HG03060 (cell line): Measurements from ENCODE around the gene DHRS1.

Experiments
- ATAC-seq: cut with Tn5 transposase; IDR thresholded peaks from one replicate; pipeline ENCODE4 v1.9.1; 2021; ENCODE audit warnings: low read depth, moderate number of reproducible peaks; ENCODE audit not compliant: unreplicated experiment

The DHRS1 gene

DNA sequence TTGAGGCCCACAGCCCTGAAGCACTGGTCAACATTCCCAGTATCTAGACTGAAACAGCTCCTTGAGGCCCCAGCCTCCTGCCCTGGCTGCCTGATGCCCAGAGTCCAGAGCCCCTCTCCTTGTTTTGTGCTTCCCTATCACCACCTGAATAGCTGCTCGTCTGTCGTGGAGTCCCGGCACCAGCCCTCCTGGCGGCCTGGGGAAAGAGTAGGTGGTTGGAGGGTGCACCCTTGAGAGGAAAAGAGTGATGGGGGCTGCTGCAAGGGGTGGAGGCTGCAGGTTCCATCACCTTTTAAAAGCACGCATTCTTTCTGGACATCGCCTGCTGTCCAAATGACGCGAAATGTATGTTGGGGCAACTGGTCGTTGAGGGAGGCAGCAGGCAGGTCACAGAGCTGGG, 31.4 kb downstream of the DHRS1 start:
- ATAC-seq = no peak

DNA sequence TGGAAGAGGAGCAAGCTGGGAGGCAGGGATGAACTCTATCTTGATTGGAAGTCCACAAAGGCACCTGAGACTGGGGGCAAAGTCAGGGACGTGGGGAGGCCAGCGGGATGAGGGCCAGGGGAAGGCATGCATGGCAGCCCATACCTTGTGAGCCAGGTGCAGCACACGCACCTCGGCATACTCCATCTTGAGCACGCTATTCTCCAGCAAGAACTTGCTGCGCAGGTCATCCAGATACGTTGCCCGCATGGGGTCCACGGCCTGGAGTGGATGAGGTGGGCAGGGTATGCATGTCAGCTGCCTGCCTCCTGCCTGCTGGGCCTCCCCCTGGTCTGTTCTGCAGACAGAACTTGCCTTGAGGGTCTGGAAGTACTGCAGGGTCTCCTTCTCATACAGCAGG, 32.1 kb downstream of the DHRS1 start:
- ATAC-seq = no peak

DNA sequence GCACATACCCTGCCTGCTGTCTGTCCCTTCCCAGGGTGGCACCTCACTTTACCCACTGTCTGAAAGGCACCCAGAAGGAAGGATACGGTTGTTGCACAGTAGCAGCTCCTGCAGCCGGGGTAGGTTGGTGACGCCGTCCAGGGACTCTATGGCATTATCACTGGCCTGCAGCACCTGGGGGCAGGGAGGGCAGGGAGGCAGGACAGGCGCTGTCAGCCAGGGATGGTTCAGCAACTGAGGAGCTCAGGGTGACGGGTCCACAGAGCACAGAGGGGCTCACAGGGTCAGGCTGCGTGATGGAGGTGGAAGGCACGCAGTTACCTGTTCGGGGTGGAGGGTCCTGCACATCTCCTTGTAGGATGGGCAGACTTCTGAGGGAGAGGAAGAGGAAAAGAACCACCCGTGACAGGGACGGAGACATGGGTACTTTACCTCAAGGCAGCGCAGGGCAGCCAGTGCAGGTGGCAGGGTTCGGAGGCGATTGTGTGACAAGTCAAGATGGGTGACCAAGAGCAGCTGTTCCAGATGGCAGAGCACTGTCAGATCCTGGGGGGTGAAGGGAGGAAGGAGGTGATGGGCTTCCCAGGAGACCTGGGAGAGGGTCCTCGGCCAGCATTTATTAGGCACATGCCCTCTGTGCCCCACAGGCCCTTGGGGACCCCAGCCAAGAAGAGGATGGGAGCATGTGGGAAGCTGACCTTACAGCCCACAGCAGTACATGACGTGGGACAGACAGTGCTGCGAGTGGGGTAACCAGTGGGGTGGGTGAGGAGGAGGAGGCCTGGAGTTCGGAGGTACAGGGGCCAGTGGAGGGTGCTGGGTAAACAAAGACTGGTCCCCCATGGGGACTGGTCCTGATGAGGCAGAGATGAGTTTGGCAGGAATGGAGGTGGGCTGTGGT, 33.0 kb downstream of the DHRS1 start:
- ATAC-seq = no peak

DNA sequence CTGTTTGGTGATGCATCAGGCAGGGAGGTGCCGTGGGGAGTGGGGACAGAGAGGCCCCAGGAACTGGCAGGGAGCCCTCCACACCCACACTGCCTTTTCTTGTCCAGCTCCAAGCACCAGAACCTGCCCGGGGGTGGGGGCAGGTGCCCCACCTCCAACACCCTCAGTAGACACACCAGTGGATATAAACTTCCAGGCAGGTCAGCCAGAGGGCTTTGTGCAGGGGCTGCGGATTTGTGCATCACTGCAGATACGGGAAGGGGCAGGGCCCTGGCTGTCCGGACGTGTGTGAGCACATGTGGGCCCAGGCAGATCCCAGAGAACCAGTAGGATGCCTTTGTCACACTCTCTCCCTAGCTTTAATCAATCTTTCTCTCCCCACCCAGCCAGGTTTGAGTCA, 35.3 kb downstream of the DHRS1 start:
- no peak for ATAC-seq

DNA sequence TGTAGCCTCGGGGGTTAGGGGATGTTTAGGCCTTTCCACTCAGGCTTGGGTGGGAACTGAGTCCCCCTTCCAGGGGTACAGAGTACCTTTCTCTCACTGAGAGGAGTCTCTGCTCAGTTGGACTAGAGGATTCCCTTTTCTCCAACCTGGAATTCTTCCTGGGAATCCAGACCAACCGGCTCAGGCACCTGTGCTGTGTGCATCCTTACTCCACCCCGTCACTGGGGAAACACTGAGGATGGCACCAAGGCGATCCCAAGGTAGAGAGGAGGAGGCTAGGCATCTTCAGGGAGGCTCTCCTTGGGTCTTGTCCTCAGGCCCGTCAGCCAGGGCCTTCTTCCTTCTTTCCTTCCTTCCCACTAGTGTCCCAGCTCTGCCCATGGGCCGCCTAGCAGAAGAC, 35.7 kb downstream of the DHRS1 start:
- no peak for ATAC-seq

DNA sequence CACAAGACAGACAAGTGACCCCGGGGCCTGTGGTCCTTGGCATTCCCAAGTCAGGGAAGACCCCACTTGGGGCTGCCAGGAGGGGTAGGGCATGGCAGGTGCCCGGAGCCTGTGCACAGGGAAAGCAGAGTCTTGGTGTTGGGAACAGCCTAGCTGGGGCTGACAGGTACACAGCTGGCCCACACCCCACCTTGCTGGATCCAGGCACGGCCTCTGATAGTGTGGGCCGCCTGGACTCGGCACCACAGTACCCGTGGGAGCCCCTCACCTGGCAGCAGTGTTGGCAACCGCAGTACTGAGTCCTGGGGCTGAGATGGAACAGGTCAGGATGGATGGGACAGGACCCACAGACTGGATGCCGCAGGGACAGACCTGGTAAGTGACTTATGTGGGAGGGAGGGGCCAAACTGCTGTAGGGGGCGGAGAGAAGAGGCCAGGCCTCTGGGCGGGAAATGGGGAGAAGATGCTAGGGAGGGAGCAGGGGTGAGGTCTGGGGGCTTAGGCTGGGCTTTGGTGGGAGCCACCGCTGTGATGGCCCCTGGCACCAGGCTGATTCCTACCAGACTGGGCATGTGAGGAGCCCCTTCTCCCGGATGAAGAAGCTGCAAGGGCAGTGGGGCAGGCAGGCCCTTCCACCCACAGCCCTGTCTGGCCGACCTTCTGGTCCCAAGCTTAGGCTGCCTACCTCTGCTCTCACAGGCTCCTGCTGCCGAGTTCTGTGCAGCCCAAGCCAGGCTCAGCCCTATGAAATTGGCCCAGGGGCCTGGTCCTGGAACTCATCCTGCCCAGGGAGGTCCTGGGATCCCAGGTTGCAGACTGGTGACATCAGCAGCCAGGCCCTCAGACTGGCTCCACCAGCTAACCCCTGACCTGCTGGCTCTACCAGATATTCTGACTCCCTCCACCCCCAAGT, 36.5 kb downstream of the DHRS1 start, which contains the start of gene TGM1:
TSS of gene TGM1 (minus strand) at position 357 of the 913 bp plus-strand sequence. CDS start 825 bp downstream, outside the sequence.
- ATAC-seq = no peak

DNA sequence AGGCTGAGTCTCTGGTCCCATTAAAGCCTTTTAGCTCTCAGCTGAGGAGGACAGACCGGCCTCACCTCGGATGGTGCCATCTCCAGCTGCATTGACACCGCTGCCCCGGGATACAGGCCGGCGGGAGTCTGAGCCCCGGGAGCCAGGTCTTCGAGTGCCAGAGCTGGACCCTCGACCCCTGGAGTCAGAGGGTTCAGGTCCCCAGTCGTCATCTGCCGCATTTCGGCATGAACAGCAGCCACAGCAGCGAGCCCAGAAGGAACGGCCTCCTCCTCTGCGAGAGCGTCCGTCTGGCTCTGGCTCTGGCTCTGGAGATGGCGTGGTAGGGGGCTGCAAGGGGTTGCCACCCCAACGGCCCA, 37.6 kb downstream of the DHRS1 start:
- ATAC-seq = no peak

DNA sequence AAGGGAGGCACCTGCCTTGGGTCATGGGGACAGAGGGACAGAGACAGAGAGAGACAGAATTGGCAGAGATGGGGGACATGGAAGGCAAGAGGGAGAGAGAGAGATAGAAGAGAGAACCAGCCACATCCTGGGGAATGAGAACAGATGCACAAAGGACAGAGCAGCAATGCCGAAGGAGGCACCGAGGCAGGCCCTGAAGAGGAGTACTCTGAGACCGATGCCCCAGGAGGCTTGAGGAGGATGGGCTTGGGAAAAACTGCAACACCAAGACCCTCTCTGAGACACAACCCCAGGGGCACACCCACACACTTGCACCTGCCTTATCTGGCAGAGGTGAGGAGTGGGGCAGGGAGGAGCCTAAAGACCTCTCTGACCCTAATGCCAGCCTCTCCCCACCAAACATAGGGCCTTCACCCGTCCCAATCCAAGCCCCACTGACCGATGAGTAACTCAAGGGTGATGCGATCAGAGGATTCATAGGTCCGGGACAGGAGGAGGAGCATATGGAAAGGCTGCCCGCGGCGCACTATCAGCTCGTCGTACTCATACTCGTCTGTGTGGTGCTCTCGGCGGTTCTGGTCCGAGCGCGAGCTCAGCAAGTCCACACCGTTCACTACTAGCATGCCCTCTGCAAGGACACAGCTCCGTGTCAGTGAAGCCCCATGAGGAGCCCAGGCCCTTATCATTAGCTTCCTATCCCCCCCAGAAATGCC, 38.2 kb downstream of the DHRS1 start:
- no peak for ATAC-seq

DNA sequence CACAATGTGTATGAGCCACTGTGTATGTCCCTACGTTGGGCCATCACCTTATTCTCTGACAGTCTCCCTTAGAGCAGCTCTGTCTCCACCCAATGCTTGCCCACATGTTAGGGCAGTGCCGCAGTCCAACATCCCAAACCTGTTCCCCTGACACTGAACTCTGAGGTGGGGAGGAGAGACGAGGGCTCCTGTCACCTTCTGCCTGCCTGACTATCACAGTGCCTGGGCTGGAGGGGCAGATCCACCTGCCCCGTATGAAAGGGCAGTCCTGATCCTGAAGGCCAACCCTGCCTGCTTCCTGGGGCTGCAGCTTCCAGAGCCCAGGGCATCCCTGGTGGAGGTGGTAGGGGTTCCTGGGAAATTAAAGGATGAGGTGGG, 38.8 kb downstream of the DHRS1 start:
- ATAC-seq = no peak

DNA sequence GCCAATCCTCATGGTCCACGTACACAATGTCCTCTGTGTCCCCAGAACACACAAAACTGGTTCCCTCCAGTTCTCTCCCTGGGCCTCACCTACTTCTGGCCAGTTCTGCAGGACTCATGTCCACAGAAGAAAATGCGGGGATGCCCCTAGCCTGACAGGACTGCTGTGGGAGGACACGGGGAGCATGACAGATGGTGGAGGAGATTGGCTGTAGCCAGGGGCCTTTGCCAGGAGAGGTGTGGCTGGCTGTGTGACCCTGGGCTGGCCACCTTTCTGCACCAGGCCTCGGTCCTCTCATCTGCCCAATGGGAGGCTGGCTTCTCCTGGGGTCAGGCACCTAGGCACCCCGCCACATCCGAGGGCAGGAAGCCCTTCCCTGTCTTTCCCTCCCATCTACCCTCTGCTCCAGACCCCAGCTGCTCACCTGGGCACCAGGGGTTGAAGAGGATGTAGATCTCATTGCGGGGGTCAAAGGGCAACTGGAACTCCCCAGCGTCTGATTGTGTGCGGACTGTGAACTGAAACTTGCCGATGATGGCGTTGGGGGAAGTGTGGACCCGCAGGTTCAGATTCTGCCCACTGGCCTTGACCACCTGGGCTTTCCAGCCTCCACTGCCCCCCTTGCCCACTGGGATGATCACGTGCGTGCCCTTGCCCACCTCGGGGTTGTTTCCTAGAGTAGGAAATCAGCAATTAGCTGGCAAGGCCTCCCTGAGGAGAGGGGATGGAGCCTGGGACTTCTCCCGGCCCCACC, 39.4 kb downstream of the DHRS1 start:
- no peak for ATAC-seq

DNA sequence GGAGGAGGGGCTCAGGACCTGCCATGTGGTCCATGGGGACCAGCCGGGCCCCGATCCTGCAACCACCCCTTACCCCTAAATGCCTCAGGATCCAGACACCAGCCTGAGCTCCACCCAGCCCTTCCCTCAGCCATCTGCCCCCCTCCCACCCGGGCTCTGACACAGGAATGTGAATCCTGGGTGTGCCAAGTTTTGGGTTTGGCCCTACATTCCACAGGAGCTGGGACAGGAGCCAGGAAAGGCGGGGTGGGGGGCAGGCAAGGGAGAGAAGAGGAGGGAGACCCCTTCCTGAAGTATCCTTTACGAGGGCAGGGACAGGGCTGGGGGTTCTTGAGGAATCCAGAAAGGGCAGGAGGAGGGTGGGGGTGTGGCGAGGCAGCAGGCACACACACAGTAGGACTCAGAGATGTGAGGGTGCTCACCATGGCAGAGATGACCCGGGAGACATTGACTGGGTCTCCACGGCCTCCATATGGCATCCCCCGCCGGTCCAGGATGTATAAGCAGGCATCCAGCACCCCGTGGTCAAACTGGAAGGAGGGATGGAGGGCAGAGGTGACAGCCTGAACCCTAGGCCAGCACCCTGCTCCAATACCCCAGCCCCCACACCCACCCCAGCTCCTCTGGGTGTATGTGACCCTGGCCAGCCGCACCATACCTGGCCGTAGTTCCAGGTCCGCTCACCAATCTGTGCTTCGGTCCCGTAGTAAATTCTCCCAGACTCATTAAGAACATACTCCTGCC, 40.1 kb downstream of the DHRS1 start:
- ATAC-seq = no peak

DNA sequence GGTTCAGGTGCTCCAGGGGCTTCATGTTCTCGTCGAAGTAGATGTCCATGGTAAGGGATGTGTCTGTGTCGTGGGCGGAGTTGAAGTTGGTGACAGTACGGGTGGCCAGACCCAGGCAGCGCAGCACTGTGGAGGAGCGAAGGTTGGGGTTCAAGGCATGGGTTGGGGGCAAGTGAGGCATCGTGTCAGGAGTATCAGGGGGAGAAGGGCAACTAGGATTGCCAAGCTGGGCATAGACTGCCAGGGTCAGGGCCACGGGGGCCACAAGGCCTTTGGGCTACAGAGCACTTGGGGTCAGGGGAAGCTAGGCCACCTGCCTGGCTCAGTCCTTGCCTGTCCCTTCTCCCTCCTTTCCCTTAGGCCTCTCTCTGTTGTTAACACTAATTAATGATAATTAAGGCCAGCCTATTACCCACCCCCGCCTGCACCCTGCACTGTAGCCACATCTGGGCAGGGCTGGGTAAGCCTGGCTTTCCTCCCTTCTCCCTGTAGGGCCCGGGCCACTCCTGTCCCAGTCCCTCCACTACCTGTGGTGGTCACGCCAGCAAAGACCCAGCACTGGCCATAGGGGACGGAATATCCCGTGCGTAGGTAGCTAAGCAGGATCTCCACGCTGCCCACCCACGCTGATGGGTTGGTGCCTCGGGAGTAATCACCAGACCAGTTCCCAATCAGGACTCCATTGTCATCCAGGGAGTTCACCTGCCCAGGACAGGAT, 40.9 kb downstream of the DHRS1 start:
- ATAC-seq = no peak

DNA sequence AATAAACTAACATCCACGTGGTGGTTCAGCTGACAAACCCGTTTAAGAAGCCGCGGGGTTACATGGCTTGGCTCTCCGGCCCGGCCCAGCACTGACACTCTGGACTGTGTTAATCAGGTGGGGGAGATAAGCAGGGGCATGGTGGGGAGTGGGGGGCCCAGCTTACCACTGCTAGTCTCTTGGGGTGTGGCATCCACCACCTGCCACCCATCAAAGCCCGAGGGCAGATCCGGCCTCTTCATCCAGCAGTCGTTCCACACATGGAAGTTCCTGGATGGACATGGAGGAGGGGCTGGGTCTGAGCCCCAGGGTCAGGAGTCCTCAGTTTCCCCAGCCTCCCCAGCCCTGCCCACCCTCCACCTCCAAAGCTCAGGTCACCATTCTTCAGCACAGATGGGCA, 41.5 kb downstream of the DHRS1 start:
- no peak for ATAC-seq

DNA sequence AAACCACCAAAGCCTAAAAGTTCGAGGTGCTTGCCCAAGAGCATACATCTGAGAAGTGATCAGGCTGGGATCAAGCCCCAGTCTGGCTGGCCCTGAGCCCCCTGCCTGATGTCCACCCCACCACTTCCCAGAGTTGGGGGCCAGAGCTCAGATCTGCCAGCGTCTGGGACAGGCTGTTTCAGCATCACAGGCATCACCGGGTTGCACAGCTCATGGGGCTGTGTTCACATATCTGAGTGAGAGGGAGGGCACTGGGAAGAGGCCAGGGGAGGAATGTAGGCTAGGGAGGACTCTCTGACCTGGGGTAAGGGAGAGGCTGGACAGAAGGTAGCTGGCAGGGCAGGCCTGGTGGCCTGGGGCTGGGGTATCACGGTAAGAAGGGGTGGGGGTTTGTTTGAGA, 42.6 kb downstream of the DHRS1 start:
- no peak for ATAC-seq

DNA sequence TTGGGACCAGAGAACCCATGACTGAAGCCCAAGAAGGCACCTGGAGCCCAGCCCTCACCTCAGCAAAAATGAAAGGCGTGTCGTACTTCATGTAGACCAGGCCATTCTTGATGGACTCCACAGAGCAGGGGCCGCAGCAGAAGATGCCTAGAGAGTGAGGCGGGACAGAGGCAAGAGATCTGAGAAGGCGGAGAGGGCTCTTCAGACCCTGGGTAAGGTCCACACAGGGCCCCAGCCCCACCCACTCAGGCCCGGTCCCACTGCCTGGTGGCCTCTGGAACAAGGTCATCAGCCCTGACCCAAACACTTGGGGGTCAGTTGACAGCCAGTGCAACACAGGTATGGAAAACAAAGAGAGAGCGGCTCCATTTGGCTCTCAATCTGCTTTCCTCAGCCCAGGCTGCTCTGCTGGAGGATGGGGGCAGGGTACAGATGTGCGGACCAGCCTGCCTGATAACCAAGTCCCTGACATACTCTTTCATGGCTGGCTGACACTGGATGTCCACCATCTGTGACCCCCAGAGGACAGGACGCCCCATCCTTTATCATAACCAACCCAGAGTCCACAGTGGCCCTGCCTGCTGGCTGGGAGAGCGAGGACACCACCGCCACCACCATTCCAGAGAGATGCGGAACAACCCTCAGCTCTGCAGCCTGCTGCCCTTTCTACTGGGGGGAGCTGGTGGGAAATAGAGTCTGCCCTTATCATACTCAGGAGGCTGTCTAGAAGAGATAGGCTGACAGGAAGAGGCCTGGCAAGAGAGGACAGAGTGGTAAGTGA, 43.5 kb downstream of the DHRS1 start:
- ATAC-seq = no peak

DNA sequence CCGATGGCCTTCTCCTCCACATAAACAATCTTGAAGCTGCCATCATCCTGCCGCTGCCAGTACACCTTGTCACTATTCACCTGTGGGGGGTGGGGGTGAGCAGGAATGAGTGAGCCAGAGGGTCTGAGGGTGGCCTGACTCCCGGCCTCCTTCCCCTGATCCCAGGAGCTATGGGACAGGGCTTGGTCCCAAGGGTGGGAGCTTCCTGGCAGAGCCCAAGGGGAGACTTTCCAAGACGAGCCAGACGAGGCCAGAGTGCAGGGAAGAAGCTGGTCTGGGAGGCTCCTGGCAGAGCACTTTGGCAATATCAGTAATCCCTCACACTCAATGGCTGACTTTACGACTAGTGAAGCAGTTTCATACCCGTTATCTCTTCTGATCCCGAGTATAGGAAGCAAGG, 44.1 kb downstream of the DHRS1 start:
- no peak for ATAC-seq

DNA sequence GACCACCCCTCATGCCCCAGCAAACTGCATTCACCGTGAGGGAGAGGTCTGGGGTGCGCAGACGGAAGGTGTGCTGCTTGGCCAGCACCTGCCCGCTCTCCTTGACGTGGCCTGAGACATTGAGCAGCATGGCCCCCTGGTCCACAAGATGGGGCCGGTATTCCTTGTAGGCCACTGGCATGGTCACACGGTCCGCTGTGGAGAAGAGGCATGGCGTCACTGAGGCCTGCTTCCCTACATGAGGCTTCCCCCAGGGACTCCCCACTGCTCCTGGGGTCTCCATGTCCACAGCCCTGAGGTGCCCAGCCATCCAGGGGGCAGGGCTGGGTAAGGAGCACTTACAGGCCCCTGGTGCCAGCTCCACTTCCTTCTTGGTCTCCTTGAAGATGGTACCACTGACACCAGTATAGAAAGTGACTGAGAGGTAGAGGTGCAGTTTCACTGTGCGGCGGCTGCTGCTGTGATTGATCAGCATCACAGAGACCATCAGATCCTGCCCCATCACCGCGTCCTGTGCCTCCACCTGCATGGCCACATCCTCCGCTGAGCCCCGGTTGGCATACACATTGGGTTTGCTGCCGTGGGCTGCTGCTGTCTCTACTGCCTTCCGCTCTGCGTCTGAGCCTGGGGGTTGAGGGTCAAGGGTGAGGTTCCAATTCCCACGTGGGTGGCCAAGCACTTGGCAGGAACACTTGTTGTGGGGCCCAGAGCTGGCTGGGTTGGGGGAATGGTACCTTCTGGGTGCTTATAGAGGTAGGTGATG, 44.8 kb downstream of the DHRS1 start:
- no peak for ATAC-seq
